ENCODE results near the gene OR4D11. TPM values are rescaled to one million over a fixed set of nuclear protein-coding genes. Genes with fewer than 3 reads are reported as not detected.

OR4D11 gene
- total and polyA plus RNA-seq, 9 of the 15 experiments (the other 6 are each of a cell fraction or from before 2014, with no cell fraction given) = not detected

DNA sequence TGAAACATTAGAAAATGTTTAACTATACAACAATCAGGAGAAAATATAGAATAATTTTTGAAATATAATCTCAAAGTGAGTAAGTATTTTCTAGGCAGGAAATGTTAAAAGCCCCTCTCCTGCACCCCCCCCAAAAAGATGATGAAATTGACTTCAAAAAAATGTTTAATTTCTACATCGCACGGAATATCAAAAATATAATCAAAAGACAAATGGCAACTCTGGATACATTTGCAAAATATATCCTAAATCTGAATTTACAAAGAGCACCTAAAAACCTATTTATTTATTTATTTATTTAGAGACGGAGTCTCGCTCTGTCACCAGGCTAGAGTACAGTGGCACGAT, 44.9 kb downstream of the OR4D11 start (continued):
- TF ChIP-seq, protein P1, sequence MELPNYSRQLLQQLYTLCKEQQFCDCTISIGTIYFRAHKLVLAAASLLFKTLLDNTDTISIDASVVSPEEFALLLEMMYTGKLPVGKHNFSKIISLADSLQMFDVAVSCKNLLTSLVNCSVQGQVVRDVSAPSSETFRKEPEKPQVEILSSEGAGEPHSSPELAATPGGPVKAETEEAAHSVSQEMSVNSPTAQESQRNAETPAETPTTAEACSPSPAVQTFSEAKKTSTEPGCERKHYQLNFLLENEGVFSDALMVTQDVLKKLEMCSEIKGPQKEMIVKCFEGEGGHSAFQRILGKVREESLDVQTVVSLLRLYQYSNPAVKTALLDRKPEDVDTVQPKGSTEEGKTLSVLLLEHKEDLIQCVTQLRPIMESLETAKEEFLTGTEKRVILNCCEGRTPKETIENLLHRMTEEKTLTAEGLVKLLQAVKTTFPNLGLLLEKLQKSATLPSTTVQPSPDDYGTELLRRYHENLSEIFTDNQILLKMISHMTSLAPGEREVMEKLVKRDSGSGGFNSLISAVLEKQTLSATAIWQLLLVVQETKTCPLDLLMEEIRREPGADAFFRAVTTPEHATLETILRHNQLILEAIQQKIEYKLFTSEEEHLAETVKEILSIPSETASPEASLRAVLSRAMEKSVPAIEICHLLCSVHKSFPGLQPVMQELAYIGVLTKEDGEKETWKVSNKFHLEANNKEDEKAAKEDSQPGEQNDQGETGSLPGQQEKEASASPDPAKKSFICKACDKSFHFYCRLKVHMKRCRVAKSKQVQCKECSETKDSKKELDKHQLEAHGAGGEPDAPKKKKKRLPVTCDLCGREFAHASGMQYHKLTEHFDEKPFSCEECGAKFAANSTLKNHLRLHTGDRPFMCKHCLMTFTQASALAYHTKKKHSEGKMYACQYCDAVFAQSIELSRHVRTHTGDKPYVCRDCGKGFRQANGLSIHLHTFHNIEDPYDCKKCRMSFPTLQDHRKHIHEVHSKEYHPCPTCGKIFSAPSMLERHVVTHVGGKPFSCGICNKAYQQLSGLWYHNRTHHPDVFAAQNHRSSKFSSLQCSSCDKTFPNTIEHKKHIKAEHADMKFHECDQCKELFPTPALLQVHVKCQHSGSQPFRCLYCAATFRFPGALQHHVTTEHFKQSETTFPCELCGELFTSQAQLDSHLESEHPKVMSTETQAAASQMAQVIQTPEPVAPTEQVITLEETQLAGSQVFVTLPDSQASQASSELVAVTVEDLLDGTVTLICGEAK (IDR thresholded peaks at IDR 0.05) = no peak
- TF ChIP-seq, protein P1 (CRISPR knock-in tag; IDR thresholded peaks at IDR 0.05) = no peak
- TF ChIP-seq POLR2AphosphoS5 (IDR thresholded peaks at IDR 0.05; ENCODE audit: control insufficient read depth, insufficient read depth, low read depth, low read length) = no peak
- TF ChIP-seq, protein P2, sequence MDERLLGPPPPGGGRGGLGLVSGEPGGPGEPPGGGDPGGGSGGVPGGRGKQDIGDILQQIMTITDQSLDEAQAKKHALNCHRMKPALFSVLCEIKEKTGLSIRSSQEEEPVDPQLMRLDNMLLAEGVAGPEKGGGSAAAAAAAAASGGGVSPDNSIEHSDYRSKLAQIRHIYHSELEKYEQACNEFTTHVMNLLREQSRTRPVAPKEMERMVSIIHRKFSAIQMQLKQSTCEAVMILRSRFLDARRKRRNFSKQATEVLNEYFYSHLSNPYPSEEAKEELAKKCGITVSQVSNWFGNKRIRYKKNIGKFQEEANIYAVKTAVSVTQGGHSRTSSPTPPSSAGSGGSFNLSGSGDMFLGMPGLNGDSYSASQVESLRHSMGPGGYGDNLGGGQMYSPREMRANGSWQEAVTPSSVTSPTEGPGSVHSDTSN (CRISPR knock-in tag; IDR thresholded peaks at IDR 0.05; ENCODE audit: low read depth) = no peak
- TF ChIP-seq, protein P2 (tag; conservative IDR thresholded peaks at IDR 0.05; ENCODE audit: low read depth) = no peak
- TF ChIP-seq, protein P3, sequence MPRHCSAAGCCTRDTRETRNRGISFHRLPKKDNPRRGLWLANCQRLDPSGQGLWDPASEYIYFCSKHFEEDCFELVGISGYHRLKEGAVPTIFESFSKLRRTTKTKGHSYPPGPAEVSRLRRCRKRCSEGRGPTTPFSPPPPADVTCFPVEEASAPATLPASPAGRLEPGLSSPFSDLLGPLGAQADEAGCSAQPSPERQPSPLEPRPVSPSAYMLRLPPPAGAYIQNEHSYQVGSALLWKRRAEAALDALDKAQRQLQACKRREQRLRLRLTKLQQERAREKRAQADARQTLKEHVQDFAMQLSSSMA (CRISPR knock-in tag; IDR thresholded peaks at IDR 0.05) = no peak
- TF ChIP-seq SAFB (IDR thresholded peaks at IDR 0.05; ENCODE audit: borderline replicate concordance, low read depth, low read length) = no peak
- TF ChIP-seq, protein P4, sequence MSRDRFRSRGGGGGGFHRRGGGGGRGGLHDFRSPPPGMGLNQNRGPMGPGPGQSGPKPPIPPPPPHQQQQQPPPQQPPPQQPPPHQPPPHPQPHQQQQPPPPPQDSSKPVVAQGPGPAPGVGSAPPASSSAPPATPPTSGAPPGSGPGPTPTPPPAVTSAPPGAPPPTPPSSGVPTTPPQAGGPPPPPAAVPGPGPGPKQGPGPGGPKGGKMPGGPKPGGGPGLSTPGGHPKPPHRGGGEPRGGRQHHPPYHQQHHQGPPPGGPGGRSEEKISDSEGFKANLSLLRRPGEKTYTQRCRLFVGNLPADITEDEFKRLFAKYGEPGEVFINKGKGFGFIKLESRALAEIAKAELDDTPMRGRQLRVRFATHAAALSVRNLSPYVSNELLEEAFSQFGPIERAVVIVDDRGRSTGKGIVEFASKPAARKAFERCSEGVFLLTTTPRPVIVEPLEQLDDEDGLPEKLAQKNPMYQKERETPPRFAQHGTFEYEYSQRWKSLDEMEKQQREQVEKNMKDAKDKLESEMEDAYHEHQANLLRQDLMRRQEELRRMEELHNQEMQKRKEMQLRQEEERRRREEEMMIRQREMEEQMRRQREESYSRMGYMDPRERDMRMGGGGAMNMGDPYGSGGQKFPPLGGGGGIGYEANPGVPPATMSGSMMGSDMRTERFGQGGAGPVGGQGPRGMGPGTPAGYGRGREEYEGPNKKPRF (IDR thresholded peaks at IDR 0.05; ENCODE audit: low read depth, low read length) = no peak
- TF ChIP-seq ZSCAN32 (CRISPR knock-in tag; IDR thresholded peaks at IDR 0.05) = no peak
- no peak for TF ChIP-seq BRD9 (IDR thresholded peaks at IDR 0.05; ENCODE audit: low read depth, partially characterized antibody)
- no peak for TF ChIP-seq BACH1 (tag; IDR thresholded peaks at IDR 0.05)
- TF ChIP-seq, protein P5, sequence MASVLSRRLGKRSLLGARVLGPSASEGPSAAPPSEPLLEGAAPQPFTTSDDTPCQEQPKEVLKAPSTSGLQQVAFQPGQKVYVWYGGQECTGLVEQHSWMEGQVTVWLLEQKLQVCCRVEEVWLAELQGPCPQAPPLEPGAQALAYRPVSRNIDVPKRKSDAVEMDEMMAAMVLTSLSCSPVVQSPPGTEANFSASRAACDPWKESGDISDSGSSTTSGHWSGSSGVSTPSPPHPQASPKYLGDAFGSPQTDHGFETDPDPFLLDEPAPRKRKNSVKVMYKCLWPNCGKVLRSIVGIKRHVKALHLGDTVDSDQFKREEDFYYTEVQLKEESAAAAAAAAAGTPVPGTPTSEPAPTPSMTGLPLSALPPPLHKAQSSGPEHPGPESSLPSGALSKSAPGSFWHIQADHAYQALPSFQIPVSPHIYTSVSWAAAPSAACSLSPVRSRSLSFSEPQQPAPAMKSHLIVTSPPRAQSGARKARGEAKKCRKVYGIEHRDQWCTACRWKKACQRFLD (CRISPR knock-in tag; IDR thresholded peaks at IDR 0.05) = no peak

All from K562 (cell line).